Naive thymus-derived CD8-positive, alpha-beta T cell (primary cell): ENCODE results near the gene FDXR. TPM values are rescaled to one million over a fixed set of nuclear protein-coding genes. Genes with fewer than 3 reads are reported as not detected.

Experiments
- ATAC-seq, 2 donors: fragments of 150-1000 bp; cut with Tn5 transposase in 1 of 2; sonication (Bioruptor Pico), chemical (Tn5 transposase) in 1 of 2; 1 replicate in 1 of 2; 2 replicates in 1 of 2; pipeline ENCODE4 v1.10.0; 2021; ENCODE audit warnings: mild to moderate bottlenecking in 2 of 2, moderate library complexity in 2 of 2
- POLR2A ChIA-PET: fragments of 350-600 bp; sonication (Branson Sonifier 250); formaldehyde crosslinking; loops from one replicate; lab custom pipeline; 2021; ENCODE audit warnings: antibody characterized with exemption; lab: Charles Lee
- DNase-seq, 10 donors: peaks; one replicate each; pipeline versions ENCODE4 v3.0.0 to v3.0.0-alpha.2; 2020 to 2022
- H3K27ac Mint-ChIP-seq, 10 donors: one replicate each; pipeline ENCODE4 v1.8.0; 2020 to 2022; ENCODE audit warnings: mild to moderate bottlenecking in 10 of 10, mixed read lengths in 10 of 10, moderate library complexity in 4 of 10, inconsistent platforms in 1 of 10
- H3K27me3 Mint-ChIP-seq, 5 donors: one replicate each; pipeline ENCODE4 v1.8.0; 2021 to 2022; ENCODE audit warnings: mixed read lengths in 5 of 5
- H3K36me3 Mint-ChIP-seq, 3 donors: one replicate each; pipeline ENCODE4 v1.8.0; 2020 to 2022; ENCODE audit warnings: mixed read lengths in 3 of 3, mild to moderate bottlenecking in 2 of 3, inconsistent platforms in 1 of 3
- H3K4me1 Mint-ChIP-seq, 4 donors: one replicate each; pipeline ENCODE4 v1.8.0; 2021 to 2022; ENCODE audit warnings: mixed read lengths in 4 of 4
- H3K4me3 Mint-ChIP-seq, 10 donors: one replicate each; pipeline ENCODE4 v1.8.0; 2020 to 2022; ENCODE audit warnings: mild to moderate bottlenecking in 10 of 10, mixed read lengths in 10 of 10, moderate library complexity in 6 of 10, inconsistent platforms in 1 of 10
- H3K9me3 Mint-ChIP-seq, 9 donors: one replicate each; pipeline ENCODE4 v1.8.0; 2020 to 2022; ENCODE audit warnings: mixed read lengths in 9 of 9, mild to moderate bottlenecking in 3 of 9, inconsistent platforms in 1 of 9, moderate library complexity in 1 of 9
- polyA plus RNA-seq, 3 donors: library from polyadenylated mRNA; unstranded; fragments of 300-500 nt; fragmentation: Illumina TruSeq; gene quantifications; one replicate each; pipeline ENCODE4 v1.2.3, GENCODE V29; 2021
- total RNA-seq, 8 experiments: library from RNA in 2 of 8; stranded (reverse) in 2 of 8; gene quantifications; one replicate each; pipeline ENCODE4 v1.2.3 and lab custom pipeline; 2021 to 2026

Gene FDXR, protein sequence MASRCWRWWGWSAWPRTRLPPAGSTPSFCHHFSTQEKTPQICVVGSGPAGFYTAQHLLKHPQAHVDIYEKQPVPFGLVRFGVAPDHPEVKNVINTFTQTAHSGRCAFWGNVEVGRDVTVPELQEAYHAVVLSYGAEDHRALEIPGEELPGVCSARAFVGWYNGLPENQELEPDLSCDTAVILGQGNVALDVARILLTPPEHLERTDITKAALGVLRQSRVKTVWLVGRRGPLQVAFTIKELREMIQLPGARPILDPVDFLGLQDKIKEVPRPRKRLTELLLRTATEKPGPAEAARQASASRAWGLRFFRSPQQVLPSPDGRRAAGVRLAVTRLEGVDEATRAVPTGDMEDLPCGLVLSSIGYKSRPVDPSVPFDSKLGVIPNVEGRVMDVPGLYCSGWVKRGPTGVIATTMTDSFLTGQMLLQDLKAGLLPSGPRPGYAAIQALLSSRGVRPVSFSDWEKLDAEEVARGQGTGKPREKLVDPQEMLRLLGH
- total RNA-seq (10 to 100 TPM; 10.7 to 12.7 TPM), polyA plus RNA-seq (1 to 10 TPM; 3.9 to 7.2 (median 4.2) TPM), total RNA-seq (lab: John Stamatoyannopoulos, UW) (3.4 to 11.4 (median 5.5) reads per million in 6 experiments)

DNA sequence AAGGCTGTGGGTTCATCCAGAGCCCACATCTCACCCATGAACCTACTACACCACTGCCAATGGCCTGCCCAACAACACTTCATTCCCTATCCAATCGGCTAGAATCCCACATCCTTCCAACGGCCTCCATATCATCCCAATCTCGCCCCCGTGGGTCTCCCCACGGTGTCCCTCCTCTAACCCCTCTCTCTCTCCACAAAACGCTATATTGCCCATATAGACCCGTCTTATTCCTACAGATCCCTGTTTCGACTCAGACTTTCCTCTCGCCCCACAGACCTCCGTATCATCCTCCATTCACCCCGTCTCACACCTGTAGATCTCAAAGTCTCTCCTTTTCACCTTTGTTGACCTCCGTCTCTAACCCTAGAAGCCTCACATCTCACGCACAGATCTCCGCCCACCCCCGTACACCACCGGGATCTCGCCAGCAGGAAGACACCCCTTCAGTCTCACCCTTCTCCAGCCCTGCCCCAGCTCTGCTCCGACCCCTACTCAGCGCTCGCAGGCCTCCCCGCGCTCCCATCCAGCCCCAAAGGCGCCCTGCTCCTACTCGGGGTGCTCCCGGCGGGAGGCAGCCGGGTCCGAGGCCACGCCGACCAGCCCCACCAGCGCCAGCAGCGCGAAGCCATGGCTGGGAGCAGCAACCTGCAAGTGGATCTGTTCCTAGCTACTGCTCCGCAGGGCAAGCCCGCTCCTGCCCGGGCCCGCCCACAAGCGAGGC lies at the start of gene FDXR:
Gene FDXR, minus strand, starts transcription at position 682 of the 724 bp plus-strand sequence. Its CDS starts 50 bp downstream, at position 632.
- no peaks in the 10 kb centered on the region for H3K9me3 Mint-ChIP-seq
- peaks cover 0 to 4% (median 0%) of the 10 kb centered on the region in 3 donors for H3K36me3 Mint-ChIP-seq
- DNase-seq (peak in 1 of 10 donors; percentile 22), ATAC-seq (peak; percentile 4 to 16)
- H3K27ac Mint-ChIP-seq, result peak within 1 kb of the TSS; percentile 92 to 99 (median 98)
- H3K27me3 Mint-ChIP-seq, result no peaks in the 10 kb centered on the region
- peak within 1 kb of the TSS; percentile 83 to 98 (median 94) for H3K4me3 Mint-ChIP-seq
- peaks cover 16 to 25% (median 23%) of the 10 kb centered on the region in 4 donors for H3K4me1 Mint-ChIP-seq
- POLR2A ChIA-PET, result interaction anchor here (0.7 to 1.6 kb wide), 18 partner anchors 9 to 794 kb away, joined by 3 to 12 read pairs (median 5); partner anchors contain the start of genes GRB2, MIF4GD, NAT9 and NHERF1

DNA sequence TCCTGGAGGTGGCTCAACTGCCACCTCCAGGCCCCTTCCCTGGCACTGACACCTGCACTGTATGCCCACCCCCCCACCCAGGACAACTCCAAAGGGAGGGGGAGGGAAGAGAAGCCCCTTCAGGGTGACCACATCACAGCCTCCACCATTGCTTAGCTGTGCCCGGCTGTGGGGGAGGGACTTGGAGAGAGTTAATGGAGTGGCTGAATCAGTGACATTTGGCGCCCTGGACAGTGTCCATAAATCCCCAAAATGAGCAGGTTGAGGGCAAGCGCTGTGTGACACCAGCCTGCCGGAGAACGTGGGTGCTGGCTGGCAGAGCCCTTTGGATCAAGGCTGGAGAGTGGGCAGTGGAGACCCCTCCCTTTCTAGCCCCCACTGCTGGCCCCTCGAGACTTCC lies 49.4 kb upstream of the FDXR start:
- peak overlapping the region in 6 of 10 donors; percentile 38 to 75 (median 67) for H3K4me3 Mint-ChIP-seq
- no peaks in the 10 kb centered on the region for H3K9me3 Mint-ChIP-seq
- ATAC-seq, result no peak
- peaks cover 8 to 18% (median 14%) of the 10 kb centered on the region in 4 donors for H3K4me1 Mint-ChIP-seq
- H3K27me3 Mint-ChIP-seq, result peaks cover 15 to 81% (median 30%) of the 10 kb centered on the region in 5 donors
- peaks cover 0 to 5% (median 0%) of the 10 kb centered on the region in 3 donors for H3K36me3 Mint-ChIP-seq
- DNase-seq, result no peak
- POLR2A ChIA-PET, result no interaction called here
- no peak overlapping the region for H3K27ac Mint-ChIP-seq

DNA sequence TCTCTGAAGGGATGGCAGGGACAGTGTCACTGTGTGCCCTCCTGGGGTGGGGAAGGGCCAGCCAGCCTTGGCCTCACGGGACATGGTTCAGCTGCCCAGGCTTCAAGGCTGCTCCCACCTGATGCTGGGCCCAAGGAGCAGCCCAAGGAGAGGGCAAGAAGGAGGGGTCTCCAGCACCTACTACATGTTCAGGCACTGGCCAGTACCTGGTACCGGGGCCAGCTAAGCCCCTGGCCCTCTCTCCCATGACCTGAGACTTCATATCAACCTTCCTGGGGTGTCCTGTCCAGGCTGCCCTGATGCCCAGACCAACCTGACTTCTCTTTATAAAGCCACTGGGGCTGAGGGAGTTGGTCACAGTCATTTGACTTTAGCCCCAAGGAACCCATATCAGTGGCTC lies 49.0 kb upstream of the FDXR start:
- no peak overlapping the region for H3K27ac Mint-ChIP-seq
- ATAC-seq (no peak), DNase-seq (no peak)
- H3K9me3 Mint-ChIP-seq, result no peaks in the 10 kb centered on the region
- peaks cover 0 to 5% (median 0%) of the 10 kb centered on the region in 3 donors for H3K36me3 Mint-ChIP-seq
- peaks cover 8 to 18% (median 14%) of the 10 kb centered on the region in 4 donors for H3K4me1 Mint-ChIP-seq
- H3K27me3 Mint-ChIP-seq, result peaks cover 15 to 81% (median 32%) of the 10 kb centered on the region in 5 donors
- H3K4me3 Mint-ChIP-seq, result no peak overlapping the region
- POLR2A ChIA-PET, result no interaction called here

DNA sequence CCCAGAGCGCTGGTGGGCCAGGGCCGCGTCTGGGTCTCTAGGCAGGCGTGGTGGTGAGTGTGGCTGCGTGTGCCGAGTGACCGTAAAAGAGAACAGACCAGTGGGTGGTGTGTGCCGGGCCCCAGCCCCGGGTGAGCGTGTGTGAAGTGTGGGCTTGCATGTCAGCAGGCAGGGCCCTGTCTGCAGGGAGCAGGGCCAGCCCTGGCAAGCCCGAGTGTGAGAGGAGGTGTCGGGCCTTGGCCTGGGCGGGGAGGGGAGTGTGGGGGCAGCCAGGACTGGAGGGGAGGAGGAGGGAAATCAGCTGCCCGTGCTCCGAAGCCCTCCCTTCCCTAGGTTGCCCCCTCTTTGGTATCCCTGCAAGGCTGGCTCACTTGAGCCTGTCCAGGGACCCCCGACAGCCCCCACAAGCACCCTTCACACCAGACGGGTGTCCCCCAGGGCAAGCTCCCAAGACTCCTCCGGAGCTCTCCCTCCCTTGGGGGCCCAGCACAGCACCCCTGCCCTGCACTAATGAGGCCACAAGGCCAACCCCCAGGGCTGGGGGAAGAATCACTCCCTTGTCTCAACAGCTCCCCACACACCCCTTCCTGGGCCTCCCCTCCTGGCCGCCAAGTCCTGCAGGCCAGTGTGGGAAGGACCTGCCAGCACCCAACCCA lies 48.4 kb upstream of the FDXR start:
- H3K4me1 Mint-ChIP-seq, result peaks cover 8 to 18% (median 14%) of the 10 kb centered on the region in 4 donors
- no peak for ATAC-seq
- no peaks in the 10 kb centered on the region for H3K9me3 Mint-ChIP-seq
- POLR2A ChIA-PET, result no interaction called here
- peaks cover 0 to 5% (median 0%) of the 10 kb centered on the region in 3 donors for H3K36me3 Mint-ChIP-seq
- H3K27me3 Mint-ChIP-seq, result peaks cover 13 to 78% (median 30%) of the 10 kb centered on the region in 5 donors
- H3K27ac Mint-ChIP-seq, result peak overlapping the region in 2 of 10 donors; percentile 72 to 75
- H3K4me3 Mint-ChIP-seq, result no peak overlapping the region
- DNase-seq, result no peak

DNA sequence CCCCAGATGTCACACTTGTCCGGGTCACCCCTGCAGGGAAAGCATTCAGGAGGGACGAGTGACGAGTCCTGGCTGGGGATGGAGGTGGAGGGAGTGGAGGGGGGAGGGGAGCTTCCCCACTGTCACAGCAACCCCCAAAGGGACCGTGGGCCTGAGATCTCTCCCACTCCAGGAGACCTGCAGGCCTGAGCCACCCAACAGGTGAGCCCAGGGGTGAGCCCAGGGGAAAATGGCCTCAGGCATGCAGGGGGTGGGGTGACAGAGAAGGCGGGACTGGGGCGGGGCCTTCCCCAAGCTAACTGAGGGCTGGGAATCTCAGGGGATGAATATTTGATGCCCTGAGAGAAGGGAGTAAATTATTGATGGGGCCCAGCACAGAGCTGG lies 47.8 kb upstream of the FDXR start:
- Mint-ChIP-seq H3K27me3 (peaks cover 11 to 74% (median 33%) of the 10 kb centered on the region in 5 donors), H3K4me1 (peaks cover 8 to 18% (median 14%) of the 10 kb centered on the region in 4 donors), H3K36me3 (peaks cover 0 to 5% (median 0%) of the 10 kb centered on the region in 3 donors), H3K27ac (peak overlapping the region in 2 of 10 donors; percentile 72 to 75), H3K9me3 (no peaks in the 10 kb centered on the region), H3K4me3 (no peak overlapping the region)
- ATAC-seq, result no peak
- DNase-seq, result no peak
- POLR2A ChIA-PET, result no interaction called here

DNA sequence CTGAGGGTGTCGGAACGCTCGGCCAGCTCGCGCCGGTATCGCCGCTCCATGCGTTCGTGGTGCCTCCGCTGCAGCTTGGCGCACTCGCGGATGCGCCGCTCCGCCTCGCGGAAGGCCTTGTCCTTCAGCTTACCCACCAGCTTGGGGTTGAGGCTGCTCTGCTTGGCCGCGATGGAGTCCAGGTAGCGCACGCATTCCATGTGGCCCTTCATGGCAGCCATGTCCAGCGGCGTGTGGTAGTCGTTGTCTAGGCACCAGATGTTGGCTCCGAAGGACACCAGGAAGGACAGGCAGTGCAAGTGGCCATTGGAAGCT lies 47.5 kb upstream of the FDXR start:
- Mint-ChIP-seq H3K4me1 (peaks cover 8 to 18% (median 14%) of the 10 kb centered on the region in 4 donors), H3K9me3 (no peaks in the 10 kb centered on the region), H3K4me3 (no peak overlapping the region), H3K36me3 (peaks cover 0 to 5% (median 0%) of the 10 kb centered on the region in 3 donors), H3K27ac (peak overlapping the region in 1 of 10 donors; percentile 5), H3K27me3 (peaks cover 7 to 70% (median 30%) of the 10 kb centered on the region in 5 donors)
- no peak for ATAC-seq
- no peak for DNase-seq
- POLR2A ChIA-PET, result no interaction called here

DNA sequence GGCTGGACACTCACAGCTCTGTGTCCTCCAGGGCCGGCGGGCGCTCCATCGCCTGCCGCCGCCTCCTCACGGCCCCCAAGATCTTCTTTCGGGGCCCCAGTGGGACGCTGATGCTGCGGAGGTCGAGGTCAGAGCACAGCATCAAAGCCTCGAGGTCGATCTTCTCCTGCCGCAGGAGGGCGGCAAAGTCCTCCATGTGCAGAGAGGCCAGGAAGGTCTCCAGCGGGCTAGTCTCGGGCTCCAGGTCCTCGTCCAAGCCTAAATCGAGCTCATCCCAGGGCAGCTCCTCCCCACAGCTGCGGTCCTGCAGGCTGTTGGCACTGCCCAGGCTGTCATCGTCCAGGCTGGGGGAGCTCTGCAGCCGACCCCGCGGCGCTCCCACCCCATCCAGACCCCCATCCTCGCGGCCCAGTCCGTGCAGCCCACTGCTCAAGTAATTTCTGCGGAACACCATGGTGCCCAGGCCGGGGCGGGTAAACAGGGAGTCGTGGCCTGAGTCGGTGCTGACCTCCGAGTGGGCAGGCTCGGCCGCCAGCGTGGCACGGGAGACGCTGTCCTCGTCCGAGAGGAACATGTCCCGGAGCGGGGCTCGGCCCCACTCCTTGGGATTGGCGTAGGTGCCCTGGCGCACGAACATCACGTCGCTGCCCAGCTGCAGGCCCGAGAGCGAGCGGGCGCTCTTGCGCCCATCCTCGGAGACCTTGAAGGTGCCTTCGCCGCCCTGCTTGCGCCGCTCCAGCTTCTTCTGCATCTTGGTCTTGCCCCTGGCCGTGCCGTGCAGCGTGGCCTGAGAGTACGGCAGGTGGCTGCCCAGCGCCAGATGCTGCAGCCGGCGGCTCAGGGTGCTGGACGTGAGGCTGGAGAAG lies 46.9 kb upstream of the FDXR start:
- peaks cover 2 to 64% (median 24%) of the 10 kb centered on the region in 5 donors for H3K27me3 Mint-ChIP-seq
- H3K36me3 Mint-ChIP-seq, result peaks cover 0 to 4% (median 0%) of the 10 kb centered on the region in 3 donors
- H3K4me3 Mint-ChIP-seq, result peak overlapping the region in 1 of 10 donors; percentile 14
- no peak overlapping the region for H3K27ac Mint-ChIP-seq
- peaks cover 7 to 16% (median 13%) of the 10 kb centered on the region in 4 donors for H3K4me1 Mint-ChIP-seq
- H3K9me3 Mint-ChIP-seq, result no peaks in the 10 kb centered on the region
- ATAC-seq (no peak), DNase-seq (no peak)
- POLR2A ChIA-PET, result interaction anchor here (0.6 kb wide), 2 partner anchors 38 to 845 kb away, joined by 3 to 4 read pairs; no protein-coding TSS in a partner anchor

DNA sequence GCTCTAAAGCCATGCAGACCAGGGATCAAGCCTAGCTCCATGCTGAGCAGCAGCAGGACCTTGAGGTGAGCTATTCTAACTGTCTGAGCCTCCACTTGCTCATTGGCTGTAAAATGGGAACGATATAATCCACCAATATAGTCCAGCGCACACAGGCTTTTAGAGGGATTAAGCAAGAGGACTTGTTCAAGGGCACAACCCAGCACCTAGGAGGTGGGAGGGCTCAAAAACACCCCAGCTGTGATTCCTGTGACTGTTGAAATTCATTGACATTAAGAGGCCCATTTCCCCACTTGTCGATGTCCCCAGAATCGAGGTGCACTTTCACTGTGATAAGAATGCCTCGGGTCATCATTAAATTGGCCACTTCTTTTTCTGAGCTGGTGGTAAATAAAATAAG lies 46.1 kb upstream of the FDXR start:
- POLR2A ChIA-PET, result interaction anchor here (0.6 kb wide), 2 partner anchors 39 to 846 kb away, joined by 3 to 4 read pairs; no protein-coding TSS in a partner anchor
- H3K36me3 Mint-ChIP-seq, result no peaks in the 10 kb centered on the region
- H3K4me3 Mint-ChIP-seq, result no peak overlapping the region
- DNase-seq (no peak), ATAC-seq (no peak)
- peaks cover 3 to 10% (median 8%) of the 10 kb centered on the region in 4 donors for H3K4me1 Mint-ChIP-seq
- peak overlapping the region in 1 of 10 donors; percentile 44 for H3K27ac Mint-ChIP-seq
- H3K9me3 Mint-ChIP-seq, result no peaks in the 10 kb centered on the region
- peaks cover 2 to 58% (median 19%) of the 10 kb centered on the region in 5 donors for H3K27me3 Mint-ChIP-seq

DNA sequence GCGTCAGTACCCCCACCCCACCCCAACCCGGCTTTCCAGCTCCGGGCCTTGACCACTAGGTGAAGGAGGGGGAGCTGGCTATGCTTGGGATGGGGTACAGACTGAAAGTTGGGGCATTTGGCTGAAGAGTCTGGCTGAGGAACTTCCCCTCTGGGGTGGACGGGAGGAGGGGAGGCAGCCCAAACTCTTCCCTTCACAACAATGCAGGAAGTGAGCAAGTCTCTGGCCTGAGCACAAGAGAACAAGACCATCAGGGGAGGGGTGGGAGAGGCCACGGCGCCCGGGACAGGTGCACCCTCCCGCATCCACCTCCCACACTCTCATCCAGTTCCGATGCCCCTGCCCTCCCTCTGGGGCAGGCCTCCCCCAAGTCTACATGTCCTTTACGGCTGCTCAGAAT lies 44.6 kb upstream of the FDXR start:
- Mint-ChIP-seq H3K9me3 (no peaks in the 10 kb centered on the region), H3K27ac (no peak overlapping the region), H3K4me3 (no peak overlapping the region), H3K36me3 (no peaks in the 10 kb centered on the region), H3K4me1 (peaks cover 0 to 2% (median under 1%) of the 10 kb centered on the region in 4 donors), H3K27me3 (peaks cover 2 to 47% (median 15%) of the 10 kb centered on the region in 5 donors)
- no peak for ATAC-seq
- POLR2A ChIA-PET, result no interaction called here
- no peak for DNase-seq

DNA sequence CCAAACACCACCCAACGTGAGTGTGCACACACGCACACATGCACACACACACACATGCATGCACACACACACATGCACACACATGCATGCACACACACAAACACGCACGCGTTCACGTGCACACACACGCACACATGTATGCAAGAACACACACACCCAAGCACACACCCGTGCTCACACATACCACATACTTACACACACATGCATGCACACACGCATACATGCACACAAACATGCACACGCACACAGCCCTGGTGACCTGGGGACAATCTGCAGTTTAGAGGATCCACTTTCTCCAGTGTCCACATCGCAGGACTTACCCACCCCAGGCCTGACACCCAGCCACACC lies 44.0 kb upstream of the FDXR start:
- Mint-ChIP-seq H3K4me3 (no peak overlapping the region), H3K27me3 (peaks cover 2 to 43% (median 14%) of the 10 kb centered on the region in 5 donors), H3K27ac (peak overlapping the region in 1 of 10 donors; percentile 65), H3K36me3 (no peaks in the 10 kb centered on the region), H3K4me1 (no peaks in the 10 kb centered on the region), H3K9me3 (no peaks in the 10 kb centered on the region)
- POLR2A ChIA-PET, result no interaction called here
- no peak for ATAC-seq
- DNase-seq, result no peak

DNA sequence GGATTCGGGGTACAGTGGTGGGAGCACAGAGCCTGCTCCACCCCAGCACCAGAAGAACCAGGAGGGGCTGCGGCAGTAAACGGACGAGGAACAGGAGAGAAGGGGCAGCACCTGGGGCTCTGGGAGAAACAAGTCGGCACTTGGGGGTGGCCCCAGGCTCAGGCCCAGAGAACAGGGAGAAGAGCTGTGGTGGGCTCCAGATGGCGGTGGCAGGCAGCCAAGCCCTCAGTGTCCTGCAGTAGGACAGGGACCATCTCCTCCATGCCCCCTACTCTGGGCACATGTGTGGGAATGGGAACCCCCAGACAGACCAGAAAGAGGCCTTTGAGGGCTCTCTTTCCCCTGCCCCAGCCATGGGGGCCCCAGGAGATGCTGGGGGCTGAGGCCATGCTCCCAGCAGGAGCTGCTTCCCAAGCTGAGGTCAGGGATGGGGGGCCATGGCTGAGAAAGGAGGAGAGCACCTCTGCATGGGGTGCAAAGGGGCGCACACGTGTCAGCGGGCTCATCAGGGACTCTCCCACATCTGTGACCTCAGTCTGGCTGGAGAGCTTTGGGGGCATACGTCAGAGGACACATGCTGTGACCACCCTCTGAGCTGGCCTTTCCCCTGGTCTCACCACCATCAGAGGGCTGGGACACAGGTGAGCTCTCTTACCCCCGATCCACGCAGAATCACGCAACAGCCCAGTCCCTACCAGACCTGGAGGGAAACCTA lies 43.5 kb upstream of the FDXR start:
- DNase-seq, result no peak
- no peak for ATAC-seq
- H3K36me3 Mint-ChIP-seq, result no peaks in the 10 kb centered on the region
- H3K4me3 Mint-ChIP-seq, result no peak overlapping the region
- H3K27me3 Mint-ChIP-seq, result peaks cover 2 to 37% (median 14%) of the 10 kb centered on the region in 5 donors
- H3K27ac Mint-ChIP-seq, result peak overlapping the region in 1 of 10 donors; percentile 65
- POLR2A ChIA-PET, result no interaction called here
- H3K4me1 Mint-ChIP-seq, result no peaks in the 10 kb centered on the region
- H3K9me3 Mint-ChIP-seq, result no peaks in the 10 kb centered on the region
